Measurements from ENCODE around the gene POLR2B.
"Not testable (repeated sequence)": the region's sequence is repeated elsewhere in the genome, so short reads cannot be mapped to it uniquely, and the experiment has no call there.

The POLR2B gene

GRCh38 chr4:56990109-56990905, 11.6 kb downstream of the POLR2B start:
- no peak for DNase-seq

- no peak for DNase-seq
Observed at GRCh38 chr4:56995525-56995924, 16.8 kb downstream of the POLR2B start.

- no peak for DNase-seq
Observed at GRCh38 chr4:56999751-57000150, 21.1 kb downstream of the POLR2B start.

- no peak for DNase-seq
Observed at GRCh38 chr4:57013543-57014120, 34.9 kb downstream of the POLR2B start.

- DNase-seq, result no peak
Observed at GRCh38 chr4:57018980-57019379, 40.3 kb downstream of the POLR2B start.

- no peak for DNase-seq
Observed at GRCh38 chr4:57020467-57021101, 41.9 kb downstream of the POLR2B start.

- no peak for DNase-seq
Observed at GRCh38 chr4:57023104-57023503, 44.4 kb downstream of the POLR2B start.

- no peak for DNase-seq
Observed at GRCh38 chr4:57034520-57034919, 55.8 kb downstream of the POLR2B start.

GRCh38 chr4:57037982-57038604, 59.4 kb downstream of the POLR2B start:
- peak; percentile 66 to 68 for DNase-seq

GRCh38 chr4:57039345-57039744, 60.6 kb downstream of the POLR2B start:
- no peak for DNase-seq

GRCh38 chr4:57040510-57040909, 61.8 kb downstream of the POLR2B start:
- DNase-seq, result no peak

- no peak for DNase-seq
Observed at GRCh38 chr4:57041020-57041419, 62.3 kb downstream of the POLR2B start.

- no peak for DNase-seq
Observed at GRCh38 chr4:57042711-57043169, 64.0 kb downstream of the POLR2B start.

GRCh38 chr4:57043347-57044251, 64.9 kb downstream of the POLR2B start:
- no peak for DNase-seq

GRCh38 chr4:57044279-57044678, 65.6 kb downstream of the POLR2B start:
- DNase-seq, result no peak

- no peak for DNase-seq
Observed at GRCh38 chr4:57044996-57045395, 66.3 kb downstream of the POLR2B start.

- DNase-seq, result not testable (repeated sequence)
Observed at GRCh38 chr4:57047046-57047445, 68.3 kb downstream of the POLR2B start.

GRCh38 chr4:57048590-57049304, 70.1 kb downstream of the POLR2B start:
- DNase-seq, result no peak

- no peak for DNase-seq
Observed at GRCh38 chr4:57051095-57051494, 72.4 kb downstream of the POLR2B start.

- no peak for DNase-seq
Observed at GRCh38 chr4:57051524-57051923, 72.8 kb downstream of the POLR2B start.

GRCh38 chr4:57053508-57053907, 74.8 kb downstream of the POLR2B start:
- DNase-seq, result no peak

- no peak for DNase-seq
Observed at GRCh38 chr4:57055886-57056285, 77.2 kb downstream of the POLR2B start.
